Neutrophil (primary cell): ENCODE data around the gene SLC7A14.

Experiments
- H3K27ac ChIP-seq: fragments of 200-600 bp; sonication (generic); 2 replicates; pipeline ENCODE4 v1.5.1; 2016; ENCODE audit warnings: mild to moderate bottlenecking, moderate library complexity
- H3K27me3 ChIP-seq: fragments of 200-600 bp; sonication (generic); 2 replicates; pipeline ENCODE4 v1.6.0; 2016; ENCODE audit warnings: mild to moderate bottlenecking
- H3K36me3 ChIP-seq: fragments of 200-600 bp; sonication (generic); 2 replicates; pipeline ENCODE4 v1.5.1; 2017
- H3K4me1 ChIP-seq, 2 experiments: fragments of 200-600 bp in 1 of 2; sonication (generic) in 1 of 2; 1 replicate in 1 of 2; 2 replicates in 1 of 2; pipeline versions ENCODE4 v1.5.1 to v1.6.1; 2013 to 2016; ENCODE audit warnings: low read depth in 1 of 2, low read length in 1 of 2, mild to moderate bottlenecking in 1 of 2, moderate library complexity in 1 of 2; ENCODE audit not compliant: control insufficient read depth in 1 of 2, insufficient read depth in 1 of 2
- H3K4me3 ChIP-seq, 2 experiments: fragments of 200-600 bp in 1 of 2; sonication (generic) in 1 of 2; 1 replicate in 1 of 2; 2 replicates in 1 of 2; pipeline ENCODE4 v1.5.1; 2013 to 2016; ENCODE audit warnings: low read depth in 1 of 2, low read length in 1 of 2, mild to moderate bottlenecking in 1 of 2, moderate library complexity in 1 of 2
- H3K9me3 ChIP-seq: fragments of 200-600 bp; sonication (generic); 2 replicates; pipeline ENCODE4 v1.5.1; 2016
- CTCF ChIP-seq: fragments of 200-600 bp; sonication (generic); IDR thresholded peaks from 2 replicates; pipeline ENCODE4 v1.5.1; 2016; ENCODE audit warnings: antibody characterized with exemption

Gene SLC7A14

GRCh38 chr3:170450039-170450438, 135.8 kb downstream of the SLC7A14 start:
- no peaks in the 10 kb centered on the region for H3K36me3 ChIP-seq
- H3K9me3 ChIP-seq = no peaks in the 10 kb centered on the region
- no peak for TF ChIP-seq CTCF
- H3K4me1 ChIP-seq = no peaks in the 10 kb centered on the region
- H3K4me3 ChIP-seq = no peak overlapping the region
- H3K27me3 ChIP-seq = peaks cover 9% of the 10 kb centered on the region
- H3K27ac ChIP-seq = no peak overlapping the region

- no peaks in the 10 kb centered on the region for H3K9me3 ChIP-seq
- H3K4me1 ChIP-seq = no peaks in the 10 kb centered on the region
- TF ChIP-seq CTCF = no peak
- H3K36me3 ChIP-seq = no peaks in the 10 kb centered on the region
- H3K4me3 ChIP-seq = no peak overlapping the region
- H3K27me3 ChIP-seq = peaks cover 4% of the 10 kb centered on the region
- no peak overlapping the region for H3K27ac ChIP-seq
Observed at GRCh38 chr3:170448584-170448983, 137.3 kb downstream of the SLC7A14 start.

GRCh38 chr3:170443457-170443856, 142.4 kb downstream of the SLC7A14 start:
- Histone ChIP-seq H3K9me3 (no peaks in the 10 kb centered on the region), H3K27ac (no peak overlapping the region), H3K27me3 (peaks cover 17% of the 10 kb centered on the region), H3K4me3 (no peak overlapping the region), H3K4me1 (no peaks in the 10 kb centered on the region), H3K36me3 (no peaks in the 10 kb centered on the region)
- TF ChIP-seq CTCF = no peak

GRCh38 chr3:170442947-170443346, 142.9 kb downstream of the SLC7A14 start:
- Histone ChIP-seq H3K4me1 (no peaks in the 10 kb centered on the region), H3K27ac (no peak overlapping the region), H3K9me3 (no peaks in the 10 kb centered on the region), H3K4me3 (no peak overlapping the region), H3K36me3 (no peaks in the 10 kb centered on the region), H3K27me3 (peaks cover 23% of the 10 kb centered on the region)
- TF ChIP-seq CTCF = no peak

- TF ChIP-seq CTCF = no peak
- H3K4me3 ChIP-seq = no peak overlapping the region
- H3K36me3 ChIP-seq = no peaks in the 10 kb centered on the region
- H3K9me3 ChIP-seq = no peaks in the 10 kb centered on the region
- H3K4me1 ChIP-seq = no peaks in the 10 kb centered on the region
- no peak overlapping the region for H3K27ac ChIP-seq
- H3K27me3 ChIP-seq = peaks cover 31% of the 10 kb centered on the region
Observed at GRCh38 chr3:170441412-170441811, 144.5 kb downstream of the SLC7A14 start.

DNA sequence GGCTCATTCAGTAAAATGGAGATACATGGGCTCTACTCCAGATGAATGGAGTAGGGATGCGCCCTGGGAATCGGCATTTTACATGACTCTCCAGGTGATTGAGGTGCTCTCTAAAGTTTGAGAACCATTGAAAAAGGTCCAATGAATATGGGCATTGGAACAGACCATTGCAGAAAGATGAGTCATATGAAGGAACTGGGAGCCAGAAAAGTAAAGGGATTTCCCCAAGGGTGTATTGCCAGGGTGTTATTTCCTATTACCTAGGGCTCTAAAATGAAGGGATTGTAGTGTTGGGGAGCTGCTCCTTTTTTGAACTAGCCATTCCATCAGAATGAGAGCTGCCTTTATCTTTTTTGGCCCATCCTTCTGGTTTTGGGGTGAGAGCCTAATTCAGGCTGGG, 145.5 kb downstream of the SLC7A14 start:
- Histone ChIP-seq H3K36me3 (no peaks in the 10 kb centered on the region), H3K4me3 (no peak overlapping the region), H3K9me3 (no peaks in the 10 kb centered on the region), H3K27me3 (peaks cover 40% of the 10 kb centered on the region), H3K4me1 (no peaks in the 10 kb centered on the region), H3K27ac (no peak overlapping the region)
- TF ChIP-seq CTCF = no peak
